Parathyroid adenoma (tissue), 2 donors: ENCODE data around the gene IL32.

Source experiments
- H2AFZ ChIP-seq: fragments of 300-600 bp; sonication (generic); one replicate; pipeline ENCODE4 v1.7.0; 2017; ENCODE audit warnings: antibody characterized with exemption, mild to moderate bottlenecking
- H3K27ac ChIP-seq: fragments of 300-600 bp; sonication (generic); one replicate; pipeline ENCODE4 v1.7.0; 2017
- H3K27me3 ChIP-seq: fragments of 300-600 bp; sonication (generic); one replicate; pipeline ENCODE4 v1.7.0; 2017; ENCODE audit warnings: low read length; ENCODE audit not compliant: control insufficient read depth, insufficient read depth
- H3K36me3 ChIP-seq: fragments of 300-600 bp; sonication (generic); one replicate; pipeline ENCODE4 v1.7.0; 2017; ENCODE audit warnings: low read length; ENCODE audit not compliant: control insufficient read depth, insufficient read depth
- H3K4me1 ChIP-seq: fragments of 300-600 bp; sonication (generic); one replicate; pipeline ENCODE4 v1.7.0; 2017; ENCODE audit warnings: control low read depth
- H3K4me2 ChIP-seq: fragments of 300-600 bp; sonication (generic); one replicate; pipeline ENCODE4 v1.7.0; 2017; ENCODE audit warnings: low read length
- H3K4me3 ChIP-seq: fragments of 300-600 bp; sonication (generic); one replicate; pipeline ENCODE4 v1.7.0; 2017; ENCODE audit warnings: low read depth, low read length
- H3K79me2 ChIP-seq: fragments of 300-600 bp; sonication (generic); one replicate; pipeline ENCODE4 v1.7.0; 2017; ENCODE audit warnings: control low read depth
- H3K9ac ChIP-seq: fragments of 300-600 bp; sonication (generic); one replicate; pipeline ENCODE4 v1.7.0; 2017; ENCODE audit warnings: mild to moderate bottlenecking
- H3K9me3 ChIP-seq: fragments of 300-600 bp; sonication (generic); one replicate; pipeline ENCODE4 v1.7.0; 2017; ENCODE audit warnings: low read length; ENCODE audit not compliant: control insufficient read depth
- TF ChIP-seq, protein P1 (sequence below): fragments of 300-600 bp; sonication (generic); IDR thresholded peaks from one replicate; pipeline ENCODE4 v1.7.0; 2017; ENCODE audit warnings: antibody characterized with exemption, mild to moderate bottlenecking
- donor health status: primary hyperparathyroidism.

IL32 gene

GRCh38 chr16:3045758-3046640, 19.4 kb upstream of the IL32 start, which contains the start of gene MMP25:
TSS of gene MMP25 (plus strand) at chr16:3046561. CDS start at chr16:3046918, 357 bp downstream.
- no peaks in the 10 kb centered on the region for H3K36me3 ChIP-seq
- H3K4me3 ChIP-seq, result peak within 1 kb of the TSS; percentile 42
- H3K4me2 ChIP-seq, result peak within 1 kb of the TSS; percentile 66
- H3K9me3 ChIP-seq, result no peaks in the 10 kb centered on the region
- no peak within 1 kb of the TSS for H3K9ac ChIP-seq
- peaks cover 9% of the 10 kb centered on the region for H3K27me3 ChIP-seq
- H3K79me2 ChIP-seq, result no peaks in the 10 kb centered on the region
- TF ChIP-seq, protein P1, sequence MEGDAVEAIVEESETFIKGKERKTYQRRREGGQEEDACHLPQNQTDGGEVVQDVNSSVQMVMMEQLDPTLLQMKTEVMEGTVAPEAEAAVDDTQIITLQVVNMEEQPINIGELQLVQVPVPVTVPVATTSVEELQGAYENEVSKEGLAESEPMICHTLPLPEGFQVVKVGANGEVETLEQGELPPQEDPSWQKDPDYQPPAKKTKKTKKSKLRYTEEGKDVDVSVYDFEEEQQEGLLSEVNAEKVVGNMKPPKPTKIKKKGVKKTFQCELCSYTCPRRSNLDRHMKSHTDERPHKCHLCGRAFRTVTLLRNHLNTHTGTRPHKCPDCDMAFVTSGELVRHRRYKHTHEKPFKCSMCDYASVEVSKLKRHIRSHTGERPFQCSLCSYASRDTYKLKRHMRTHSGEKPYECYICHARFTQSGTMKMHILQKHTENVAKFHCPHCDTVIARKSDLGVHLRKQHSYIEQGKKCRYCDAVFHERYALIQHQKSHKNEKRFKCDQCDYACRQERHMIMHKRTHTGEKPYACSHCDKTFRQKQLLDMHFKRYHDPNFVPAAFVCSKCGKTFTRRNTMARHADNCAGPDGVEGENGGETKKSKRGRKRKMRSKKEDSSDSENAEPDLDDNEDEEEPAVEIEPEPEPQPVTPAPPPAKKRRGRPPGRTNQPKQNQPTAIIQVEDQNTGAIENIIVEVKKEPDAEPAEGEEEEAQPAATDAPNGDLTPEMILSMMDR, result no peak
- no peak within 1 kb of the TSS for H3K27ac ChIP-seq
- peak within 1 kb of the TSS; percentile 60 for H2AFZ ChIP-seq
- peaks cover 3% of the 10 kb centered on the region for H3K4me1 ChIP-seq

- H3K4me3 ChIP-seq, result no peak overlapping the region
- H3K9me3 ChIP-seq, result no peaks in the 10 kb centered on the region
- H3K36me3 ChIP-seq, result no peaks in the 10 kb centered on the region
- H3K4me2 ChIP-seq, result peak overlapping the region; percentile 17
- no peaks in the 10 kb centered on the region for H3K79me2 ChIP-seq
- peaks cover 9% of the 10 kb centered on the region for H3K27me3 ChIP-seq
- no peak overlapping the region for H2AFZ ChIP-seq
- peaks cover 3% of the 10 kb centered on the region for H3K4me1 ChIP-seq
- TF ChIP-seq, protein P1, result no peak
- H3K9ac ChIP-seq, result no peak overlapping the region
- no peak overlapping the region for H3K27ac ChIP-seq
These were observed 18.6 kb upstream of the IL32 start for GRCh38 chr16:3046641-3047386.

- Histone ChIP-seq H3K79me2 (no peaks in the 10 kb centered on the region), H2AFZ (no peak overlapping the region), H3K27ac (no peak overlapping the region), H3K9ac (no peak overlapping the region), H3K27me3 (peaks cover 9% of the 10 kb centered on the region), H3K9me3 (no peaks in the 10 kb centered on the region), H3K4me2 (no peak overlapping the region), H3K4me3 (no peak overlapping the region), H3K36me3 (no peaks in the 10 kb centered on the region), H3K4me1 (peaks cover 3% of the 10 kb centered on the region)
- TF ChIP-seq, protein P1, result no peak
These were observed 18.1 kb upstream of the IL32 start for GRCh38 chr16:3047387-3047720.

GRCh38 chr16:3049921-3050481, 15.4 kb upstream of the IL32 start:
- Histone ChIP-seq H3K4me1 (peaks cover 3% of the 10 kb centered on the region), H3K36me3 (no peaks in the 10 kb centered on the region), H3K79me2 (no peaks in the 10 kb centered on the region), H3K4me2 (no peak overlapping the region), H3K9ac (no peak overlapping the region), H3K9me3 (no peaks in the 10 kb centered on the region), H2AFZ (no peak overlapping the region), H3K4me3 (no peak overlapping the region), H3K27ac (no peak overlapping the region), H3K27me3 (peaks cover 9% of the 10 kb centered on the region)
- TF ChIP-seq, protein P1, result no peak
